BLaER1 (cell line): Measurements from ENCODE around the gene TMEM239.
A peak's percentile ranks its signal among the peaks of the same experiment; 100 is the strongest.
"Not testable (repeated sequence)": the region's sequence is repeated elsewhere in the genome, so short reads cannot be mapped to it uniquely, and the experiment has no call there.

ENCODE experiments used
- H3K27ac ChIP-seq: shearing (Covaris generic); formaldehyde crosslinking; 2 replicates; pipeline ENCODE4 v1.8.1; 2022
- H3K27me3 ChIP-seq: shearing (Covaris generic); formaldehyde crosslinking; 2 replicates; pipeline ENCODE4 v1.8.1; 2022
- H3K36me3 ChIP-seq: shearing (Covaris generic); formaldehyde crosslinking; 2 replicates; pipeline ENCODE4 v1.8.1; 2022
- H3K4me1 ChIP-seq: shearing (Covaris generic); formaldehyde crosslinking; 2 replicates; pipeline ENCODE4 v1.8.1; 2022
- H3K4me2 ChIP-seq: shearing (Covaris generic); formaldehyde crosslinking; 2 replicates; pipeline ENCODE4 v1.8.1; 2022
- H3K4me3 ChIP-seq: shearing (Covaris generic); formaldehyde crosslinking; 2 replicates; pipeline ENCODE4 v1.8.1; 2022
- H3K9ac ChIP-seq: shearing (Covaris generic); formaldehyde crosslinking; 2 replicates; pipeline ENCODE4 v1.8.1; 2022
- H3K9me3 ChIP-seq: shearing (Covaris generic); formaldehyde crosslinking; 2 replicates; pipeline ENCODE4 v1.8.1; 2022
- H4K20me1 ChIP-seq: shearing (Covaris generic); formaldehyde crosslinking; 2 replicates; pipeline ENCODE4 v1.8.1; 2022
- Cebpa-rat ChIP-seq: shearing (Covaris generic); IDR thresholded peaks from 2 replicates; pipeline ENCODE4 v1.8.1; 2022

The TMEM239 gene

DNA sequence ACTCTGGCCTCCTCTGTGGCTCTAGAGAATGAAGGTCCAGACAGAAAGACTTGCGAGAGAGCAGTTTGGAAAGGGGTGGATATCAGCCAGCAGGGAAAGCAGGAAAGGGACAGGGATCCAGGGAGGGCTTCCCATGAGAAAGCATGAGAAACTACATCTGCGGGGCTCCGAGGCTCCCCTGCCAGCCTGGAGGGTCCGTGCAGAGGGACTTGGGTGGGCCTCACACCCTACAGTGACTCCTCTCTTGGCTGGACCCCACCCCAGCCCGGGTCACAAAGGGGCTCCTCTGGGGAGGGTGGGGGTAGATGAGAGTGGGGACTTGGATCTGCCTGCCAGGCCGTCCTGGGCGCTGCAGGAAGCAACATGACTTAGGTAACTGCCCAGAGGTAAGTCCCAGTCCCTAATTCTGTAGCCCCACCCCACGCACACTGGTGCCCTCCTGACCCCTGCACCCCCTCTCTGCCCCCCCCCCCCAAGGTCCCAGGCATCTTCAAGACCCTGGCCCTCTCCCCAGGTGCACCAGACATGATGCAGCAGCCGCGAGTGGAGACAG, at the start of gene TMEM239:
TMEM239 (plus strand) TSS at position 335 of the 553 bp plus-strand sequence; CDS start at position 526, 191 bp downstream.
- Histone ChIP-seq H3K36me3 (no peaks in the 10 kb centered on the region), H3K27ac (no peak within 1 kb of the TSS), H3K4me2 (peak within 1 kb of the TSS; percentile 59), H3K9ac (no peak within 1 kb of the TSS), H3K4me1 (peaks cover 39% of the 10 kb centered on the region), H3K27me3 (no peaks in the 10 kb centered on the region), H3K9me3 (peaks cover 12% of the 10 kb centered on the region), H3K4me3 (no peak within 1 kb of the TSS), H4K20me1 (no peaks in the 10 kb centered on the region)
- TF ChIP-seq Cebpa-rat: no peak

DNA sequence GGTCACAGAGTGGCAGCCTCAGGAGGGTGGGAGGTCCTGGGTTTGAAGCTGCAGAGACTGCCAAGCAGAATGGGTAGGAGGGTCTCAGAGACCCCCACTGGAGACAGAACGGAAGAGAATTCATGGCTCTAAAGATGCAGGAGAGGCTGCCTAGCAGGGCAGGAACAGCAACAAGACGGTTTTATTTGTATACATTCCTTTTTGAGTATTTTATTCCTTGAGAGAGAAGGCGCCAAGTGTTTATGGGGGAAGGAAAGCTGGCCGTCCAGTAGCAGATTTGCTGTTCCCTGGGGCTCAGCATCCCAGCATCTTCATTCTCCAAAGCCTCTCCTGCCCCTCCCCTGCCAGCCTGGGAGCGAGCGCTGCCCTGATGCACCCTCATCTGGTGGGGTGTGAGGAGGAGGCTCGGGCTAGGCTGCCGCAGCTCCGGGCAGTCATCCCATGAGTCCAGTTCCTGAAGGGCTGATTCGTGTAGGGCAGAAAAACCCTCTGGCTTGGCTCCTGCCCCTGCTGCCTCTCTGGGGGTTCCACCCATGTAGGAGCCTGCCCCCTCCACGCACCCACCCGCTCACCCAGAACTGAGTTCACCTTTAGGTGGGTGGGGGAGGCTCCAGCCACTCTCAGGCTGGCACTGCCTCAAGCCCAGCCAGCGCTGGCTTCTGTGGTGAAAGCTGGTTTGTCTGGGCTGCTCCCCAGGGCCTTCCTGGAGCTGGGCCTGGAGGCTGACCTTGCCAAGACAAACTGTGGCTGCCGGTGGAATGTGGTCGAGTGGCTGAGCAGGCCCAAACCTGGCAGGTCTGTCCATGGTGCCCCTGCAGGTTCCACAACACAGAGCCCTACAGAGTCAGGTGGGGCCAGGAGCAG, 48.2 kb upstream of the TMEM239 start:
- H3K27ac ChIP-seq: no peak overlapping the region

DNA sequence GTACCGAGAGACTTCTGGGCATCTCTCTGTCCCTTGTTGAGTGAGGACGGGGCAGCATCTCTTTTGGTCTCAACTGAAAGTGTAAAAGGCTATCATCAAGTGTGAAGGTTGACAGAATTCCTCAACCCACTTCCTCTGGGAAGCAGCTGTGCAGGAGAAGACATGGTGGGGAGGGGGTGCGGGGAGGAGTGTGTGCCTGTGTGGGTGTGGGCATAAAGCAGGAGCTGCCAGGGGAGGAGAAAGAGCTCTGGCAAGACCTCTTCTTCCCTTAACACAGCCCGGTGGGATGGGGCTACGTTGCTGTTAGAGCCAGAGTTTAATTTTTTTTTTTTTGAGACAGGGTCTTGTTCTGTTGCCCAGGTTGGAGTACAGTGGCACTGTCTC, 47.5 kb upstream of the TMEM239 start:
- Histone ChIP-seq H3K9me3 (no peaks in the 10 kb centered on the region), H3K36me3 (no peaks in the 10 kb centered on the region), H3K4me3 (no peak overlapping the region), H3K4me1 (peaks cover 16% of the 10 kb centered on the region; the same call in 1 of the 2 replicates), H3K9ac (no peak overlapping the region), H4K20me1 (no peaks in the 10 kb centered on the region), H3K27ac (no peak overlapping the region), H3K27me3 (no peaks in the 10 kb centered on the region), H3K4me2 (0 out of 2 replicates have a peak overlapping the region, but pooled peaks have one; percentile 9)
- no peak for TF ChIP-seq Cebpa-rat

More for the DNA sequence above, 48.2 kb upstream of the TMEM239 start:
- no peaks in the 10 kb centered on the region for H3K36me3 ChIP-seq
- 0 out of 2 replicates have a peak overlapping the region, but pooled peaks have one; percentile 9 for H3K4me2 ChIP-seq
- H4K20me1 ChIP-seq: no peaks in the 10 kb centered on the region
- H3K9ac ChIP-seq: no peak overlapping the region
- TF ChIP-seq Cebpa-rat: no peak
- no peaks in the 10 kb centered on the region for H3K27me3 ChIP-seq
- H3K4me1 ChIP-seq: peaks cover 16% of the 10 kb centered on the region; the same call in 1 of the 2 replicates
- no peaks in the 10 kb centered on the region for H3K9me3 ChIP-seq
- no peak overlapping the region for H3K4me3 ChIP-seq

DNA sequence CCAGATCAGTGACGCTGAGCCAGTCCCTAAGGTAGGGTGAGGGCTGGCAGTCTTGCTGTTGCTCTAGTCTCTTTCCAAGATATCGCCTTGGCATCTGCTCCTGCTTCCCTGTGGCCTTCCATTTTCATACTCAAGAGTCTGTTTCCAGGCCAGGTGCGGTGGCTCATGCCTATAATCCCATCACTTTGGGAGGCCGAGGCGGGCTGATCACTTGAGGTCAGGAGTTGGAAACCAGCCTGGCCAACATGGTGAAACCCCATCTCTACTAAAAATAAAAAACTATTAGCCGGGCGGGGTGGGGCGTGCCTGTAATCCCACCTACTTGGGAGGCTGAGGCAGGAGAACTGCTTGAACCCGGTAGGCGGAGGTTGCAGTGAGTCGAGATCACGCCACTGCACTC, 46.1 kb upstream of the TMEM239 start:
- H3K9me3 ChIP-seq, H3K4me3 ChIP-seq: not testable (repeated sequence)

DNA sequence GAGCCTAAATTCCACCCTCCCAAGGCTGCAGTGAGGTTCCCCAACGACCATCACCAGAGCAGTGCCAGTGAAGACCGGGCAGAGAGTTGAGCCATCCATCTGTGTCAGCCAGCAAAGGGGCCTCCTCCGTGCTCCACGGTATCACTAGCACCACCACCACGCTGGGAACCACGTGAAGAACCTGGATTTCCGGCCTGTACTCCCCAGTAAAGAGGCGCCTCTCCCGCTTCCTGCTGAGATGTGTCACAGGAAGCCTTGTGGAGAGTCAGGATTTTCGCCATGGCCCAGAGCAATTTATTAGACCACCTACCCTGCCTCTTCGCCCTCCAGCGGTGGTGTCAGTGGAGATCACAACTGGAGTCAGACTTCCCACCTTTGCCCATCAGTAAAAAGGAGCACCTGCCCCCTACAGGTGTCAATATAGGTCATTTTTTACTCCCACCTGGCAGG, 44.5 kb upstream of the TMEM239 start:
- no peak overlapping the region for H3K27ac ChIP-seq
- H3K36me3 ChIP-seq: no peaks in the 10 kb centered on the region
- H3K4me1 ChIP-seq: peaks cover 16% of the 10 kb centered on the region; the same call in 1 of the 2 replicates
- H3K27me3 ChIP-seq: no peaks in the 10 kb centered on the region
- TF ChIP-seq Cebpa-rat: no peak
- no peak overlapping the region for H3K4me2 ChIP-seq
- peaks cover 12% of the 10 kb centered on the region for H3K9me3 ChIP-seq
- H3K4me3 ChIP-seq: no peak overlapping the region
- H4K20me1 ChIP-seq: no peaks in the 10 kb centered on the region
- no peak overlapping the region for H3K9ac ChIP-seq

More for the DNA sequence above, 46.1 kb upstream of the TMEM239 start:
- peaks cover 16% of the 10 kb centered on the region; the same call in 1 of the 2 replicates for H3K4me1 ChIP-seq
- H3K27me3 ChIP-seq, H3K4me2 ChIP-seq, H3K9ac ChIP-seq, H3K36me3 ChIP-seq, H4K20me1 ChIP-seq, H3K27ac ChIP-seq: not testable (repeated sequence)

DNA sequence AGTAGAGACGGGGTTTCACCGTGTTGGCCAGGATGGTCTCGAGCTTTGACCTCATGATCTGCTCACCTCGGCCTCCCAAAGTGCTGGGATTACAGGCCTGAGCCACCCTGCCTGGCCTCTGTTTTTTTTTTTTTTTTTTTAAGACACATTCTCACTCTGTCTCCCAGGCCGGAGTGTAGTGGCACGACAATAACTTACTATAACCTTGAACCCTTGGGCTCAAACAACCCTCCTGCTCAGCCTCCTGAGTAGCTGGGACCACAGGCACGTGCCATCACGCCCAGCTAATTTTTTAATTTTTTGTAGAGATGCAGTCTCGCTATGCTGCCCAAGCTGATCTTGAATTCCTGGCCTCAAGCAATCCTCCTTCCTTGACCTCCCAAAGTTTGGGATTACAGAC, 42.4 kb upstream of the TMEM239 start:
- H3K9me3 ChIP-seq: peaks cover 12% of the 10 kb centered on the region
- H3K27me3 ChIP-seq: no peaks in the 10 kb centered on the region
- no peak overlapping the region for H3K4me2 ChIP-seq
- no peaks in the 10 kb centered on the region for H4K20me1 ChIP-seq
- no peak for TF ChIP-seq Cebpa-rat
- H3K27ac ChIP-seq: no peak overlapping the region
- no peak overlapping the region for H3K4me3 ChIP-seq
- peaks cover 8% of the 10 kb centered on the region; the same call in 1 of the 2 replicates for H3K4me1 ChIP-seq
- H3K36me3 ChIP-seq: no peaks in the 10 kb centered on the region
- H3K9ac ChIP-seq: no peak overlapping the region

DNA sequence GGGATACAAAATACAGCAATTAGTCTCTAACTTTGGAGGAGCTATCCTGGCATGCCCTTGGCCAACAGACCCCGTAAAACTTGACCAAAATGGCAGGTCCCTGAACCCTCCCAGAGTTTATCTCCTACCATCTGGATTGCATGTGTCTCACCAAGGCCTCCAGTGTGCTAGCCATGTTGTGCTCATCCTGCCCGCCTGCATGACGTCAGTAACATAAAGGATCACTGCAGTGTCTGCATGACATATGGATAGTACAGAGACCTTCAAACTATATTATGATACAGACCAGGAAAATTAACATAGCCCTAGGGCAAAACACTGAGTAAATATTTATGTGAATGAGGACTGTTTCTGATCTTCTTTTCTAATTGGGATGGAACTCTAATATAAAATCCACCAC, 41.0 kb upstream of the TMEM239 start:
- H3K4me1 ChIP-seq: peaks cover 8% of the 10 kb centered on the region; the same call in 1 of the 2 replicates
- H3K27me3 ChIP-seq: no peaks in the 10 kb centered on the region
- H4K20me1 ChIP-seq: no peaks in the 10 kb centered on the region
- no peak overlapping the region for H3K27ac ChIP-seq
- no peak overlapping the region for H3K4me2 ChIP-seq
- no peaks in the 10 kb centered on the region for H3K36me3 ChIP-seq
- TF ChIP-seq Cebpa-rat: no peak
- H3K9me3 ChIP-seq: peaks cover 12% of the 10 kb centered on the region
- no peak overlapping the region for H3K9ac ChIP-seq
- no peak overlapping the region for H3K4me3 ChIP-seq

DNA sequence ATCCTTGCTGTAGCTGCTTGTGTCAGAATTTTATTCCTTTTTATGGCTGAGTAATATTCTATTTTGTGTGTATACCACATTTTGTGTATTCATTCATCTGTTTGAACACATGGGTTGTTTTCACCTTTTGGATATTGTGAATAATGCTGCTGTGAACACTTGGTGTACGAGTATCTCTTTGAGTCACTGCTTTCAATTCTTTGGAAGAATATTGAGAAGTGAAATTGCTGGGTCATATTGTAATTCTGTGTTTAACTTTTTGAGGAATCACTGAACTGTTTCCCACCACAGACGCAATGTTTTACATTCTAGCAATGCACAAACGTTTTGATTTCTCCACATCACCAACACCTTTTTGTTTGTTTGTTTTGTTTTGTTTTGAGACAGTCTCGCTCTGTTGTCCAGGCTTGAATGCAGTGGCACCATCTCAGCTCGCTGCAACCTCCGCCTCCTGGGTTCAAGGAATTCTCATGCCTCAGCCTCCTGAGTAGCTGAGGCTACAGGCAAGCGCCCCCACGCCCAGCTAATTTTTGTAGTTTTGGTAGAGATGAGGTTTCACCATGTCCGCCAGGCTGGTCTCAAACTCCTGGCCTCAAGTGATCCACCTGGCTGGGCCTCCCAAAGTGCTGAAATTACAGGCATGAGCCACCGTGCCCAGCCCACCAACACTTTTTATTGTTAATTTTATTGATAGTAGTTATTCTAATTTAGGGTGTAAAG, 37.4 kb upstream of the TMEM239 start:
- no peak overlapping the region for H3K27ac ChIP-seq
- no peaks in the 10 kb centered on the region for H3K4me1 ChIP-seq
- TF ChIP-seq Cebpa-rat: no peak
- H3K9me3 ChIP-seq: peaks cover 12% of the 10 kb centered on the region
- no peaks in the 10 kb centered on the region for H4K20me1 ChIP-seq
- no peak overlapping the region for H3K4me2 ChIP-seq
- H3K9ac ChIP-seq: no peak overlapping the region
- H3K27me3 ChIP-seq: no peaks in the 10 kb centered on the region
- H3K4me3 ChIP-seq: no peak overlapping the region
- no peaks in the 10 kb centered on the region for H3K36me3 ChIP-seq

DNA sequence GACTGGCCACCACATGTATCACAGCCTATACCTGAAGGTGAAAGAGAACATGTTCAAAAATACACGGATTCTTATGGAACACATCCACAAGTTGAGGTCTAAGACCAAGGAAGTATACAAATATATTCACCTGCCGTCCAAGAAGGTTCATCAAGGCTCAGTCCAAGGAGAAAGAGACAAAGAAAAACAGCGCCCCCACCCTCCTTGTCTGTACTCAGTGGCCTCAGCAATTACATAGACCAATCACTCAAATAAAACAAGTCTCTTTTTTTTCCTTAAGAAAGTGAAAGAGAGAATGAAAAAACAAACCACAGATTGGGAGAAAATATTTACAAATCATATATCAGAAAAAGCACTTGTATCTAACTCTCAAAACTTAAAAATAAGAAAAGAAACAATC, 35.2 kb upstream of the TMEM239 start:
- Histone ChIP-seq H3K27ac (no peak overlapping the region), H3K9ac (no peak overlapping the region), H3K4me3 (no peak overlapping the region), H3K9me3 (peaks cover 3% of the 10 kb centered on the region), H3K4me1 (no peaks in the 10 kb centered on the region), H4K20me1 (no peaks in the 10 kb centered on the region), H3K27me3 (no peaks in the 10 kb centered on the region), H3K4me2 (no peak overlapping the region), H3K36me3 (no peaks in the 10 kb centered on the region)
- TF ChIP-seq Cebpa-rat: no peak
